Bronchial smooth muscle cell (primary cell): Measurements from ENCODE around the gene ADAMTS18. TPM values are rescaled to one million over a fixed set of nuclear protein-coding genes. Genes with fewer than 3 reads are reported as not detected.

ENCODE experiments used
- total RNA-seq: library from RNA; depleted of rRNA; stranded (reverse); fragments of >200 nt; gene quantifications from 2 replicates; pipeline ENCODE4 v1.2.1, GENCODE V29; 2014

ADAMTS18 gene, protein sequence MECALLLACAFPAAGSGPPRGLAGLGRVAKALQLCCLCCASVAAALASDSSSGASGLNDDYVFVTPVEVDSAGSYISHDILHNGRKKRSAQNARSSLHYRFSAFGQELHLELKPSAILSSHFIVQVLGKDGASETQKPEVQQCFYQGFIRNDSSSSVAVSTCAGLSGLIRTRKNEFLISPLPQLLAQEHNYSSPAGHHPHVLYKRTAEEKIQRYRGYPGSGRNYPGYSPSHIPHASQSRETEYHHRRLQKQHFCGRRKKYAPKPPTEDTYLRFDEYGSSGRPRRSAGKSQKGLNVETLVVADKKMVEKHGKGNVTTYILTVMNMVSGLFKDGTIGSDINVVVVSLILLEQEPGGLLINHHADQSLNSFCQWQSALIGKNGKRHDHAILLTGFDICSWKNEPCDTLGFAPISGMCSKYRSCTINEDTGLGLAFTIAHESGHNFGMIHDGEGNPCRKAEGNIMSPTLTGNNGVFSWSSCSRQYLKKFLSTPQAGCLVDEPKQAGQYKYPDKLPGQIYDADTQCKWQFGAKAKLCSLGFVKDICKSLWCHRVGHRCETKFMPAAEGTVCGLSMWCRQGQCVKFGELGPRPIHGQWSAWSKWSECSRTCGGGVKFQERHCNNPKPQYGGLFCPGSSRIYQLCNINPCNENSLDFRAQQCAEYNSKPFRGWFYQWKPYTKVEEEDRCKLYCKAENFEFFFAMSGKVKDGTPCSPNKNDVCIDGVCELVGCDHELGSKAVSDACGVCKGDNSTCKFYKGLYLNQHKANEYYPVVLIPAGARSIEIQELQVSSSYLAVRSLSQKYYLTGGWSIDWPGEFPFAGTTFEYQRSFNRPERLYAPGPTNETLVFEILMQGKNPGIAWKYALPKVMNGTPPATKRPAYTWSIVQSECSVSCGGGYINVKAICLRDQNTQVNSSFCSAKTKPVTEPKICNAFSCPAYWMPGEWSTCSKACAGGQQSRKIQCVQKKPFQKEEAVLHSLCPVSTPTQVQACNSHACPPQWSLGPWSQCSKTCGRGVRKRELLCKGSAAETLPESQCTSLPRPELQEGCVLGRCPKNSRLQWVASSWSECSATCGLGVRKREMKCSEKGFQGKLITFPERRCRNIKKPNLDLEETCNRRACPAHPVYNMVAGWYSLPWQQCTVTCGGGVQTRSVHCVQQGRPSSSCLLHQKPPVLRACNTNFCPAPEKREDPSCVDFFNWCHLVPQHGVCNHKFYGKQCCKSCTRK (N-terminal part only)
- total RNA-seq: under 0.01 TPM in 1 of 2 replicates, not detected in the other

DNA sequence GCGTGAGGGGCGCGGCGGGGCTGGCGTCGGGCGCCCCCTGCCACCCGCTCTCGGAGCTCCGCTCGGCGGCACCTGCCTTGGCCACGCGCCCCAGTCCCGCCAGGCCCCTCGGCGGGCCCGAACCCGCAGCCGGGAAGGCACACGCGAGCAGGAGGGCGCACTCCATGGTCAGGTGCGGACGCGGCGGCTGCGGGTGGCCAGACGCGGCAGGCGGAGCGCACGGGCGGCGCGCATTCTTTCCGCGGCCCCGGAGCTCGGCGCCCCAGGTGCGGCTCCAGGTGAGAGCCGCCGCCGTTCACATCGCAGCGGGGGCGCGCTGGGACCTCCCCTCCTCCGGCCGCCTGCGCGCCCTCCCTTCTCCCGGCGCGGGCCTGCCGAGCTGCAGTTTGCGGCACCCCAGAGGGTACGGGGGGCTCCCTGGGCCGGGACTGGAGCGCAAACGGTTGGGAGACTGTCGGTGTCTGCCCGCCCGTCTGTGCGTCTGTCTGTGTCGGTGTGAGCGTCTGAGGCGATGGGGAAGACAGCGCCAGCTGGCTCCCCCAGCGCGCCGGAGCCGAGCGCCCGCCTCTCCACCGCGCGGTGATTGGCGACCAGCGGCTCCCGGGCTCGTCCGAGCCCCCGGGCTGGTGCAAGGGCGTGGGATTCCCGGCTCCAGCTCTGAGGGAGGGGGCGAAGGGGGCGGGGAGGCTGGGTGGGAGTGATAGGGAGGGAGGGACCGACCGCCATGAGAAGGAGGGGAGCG is at the start of gene ADAMTS18:
Gene ADAMTS18 (minus strand): TSS at position 505 of the 742 bp plus-strand sequence. CDS start 339 bp downstream, at position 166.

Other genes starting within 250 kb of the ADAMTS18 start
- 4.9 and 5.0 TPM in 2 replicates for gene MON1B, start 243.8 kb downstream of the ADAMTS18 start, total RNA-seq
- 0.17 and 0.32 TPM in 2 replicates for gene SYCE1L, start 235.6 kb downstream of the ADAMTS18 start, total RNA-seq